Fibroblast of mammary gland (primary cell): ENCODE results near the gene IL17A.

Experiments
- DNase-seq: peaks from one replicate; pipeline ENCODE4 v3.0.0-alpha.2; 2010; ENCODE audit warnings: low read depth
- H3K4me3 ChIP-seq: 2 replicates; pipeline ENCODE4 v1.5.1; 2011; ENCODE audit warnings: low read depth, mild to moderate bottlenecking, low read length, moderate library complexity; ENCODE audit not compliant: control insufficient read depth
- CTCF ChIP-seq: conservative IDR thresholded peaks from 2 replicates; pipeline ENCODE4 v1.5.1; 2011; ENCODE audit warnings: low read depth, low read length, inconsistent platforms; ENCODE audit not compliant: control insufficient read depth, insufficient read depth

Gene IL17A

GRCh38 chr6:52230685-52231084 lies 44.5 kb downstream of the IL17A start:
- H3K4me3 ChIP-seq: no peak overlapping the region
- peak; percentile 29 for DNase-seq
- no peak for TF ChIP-seq CTCF

DNA sequence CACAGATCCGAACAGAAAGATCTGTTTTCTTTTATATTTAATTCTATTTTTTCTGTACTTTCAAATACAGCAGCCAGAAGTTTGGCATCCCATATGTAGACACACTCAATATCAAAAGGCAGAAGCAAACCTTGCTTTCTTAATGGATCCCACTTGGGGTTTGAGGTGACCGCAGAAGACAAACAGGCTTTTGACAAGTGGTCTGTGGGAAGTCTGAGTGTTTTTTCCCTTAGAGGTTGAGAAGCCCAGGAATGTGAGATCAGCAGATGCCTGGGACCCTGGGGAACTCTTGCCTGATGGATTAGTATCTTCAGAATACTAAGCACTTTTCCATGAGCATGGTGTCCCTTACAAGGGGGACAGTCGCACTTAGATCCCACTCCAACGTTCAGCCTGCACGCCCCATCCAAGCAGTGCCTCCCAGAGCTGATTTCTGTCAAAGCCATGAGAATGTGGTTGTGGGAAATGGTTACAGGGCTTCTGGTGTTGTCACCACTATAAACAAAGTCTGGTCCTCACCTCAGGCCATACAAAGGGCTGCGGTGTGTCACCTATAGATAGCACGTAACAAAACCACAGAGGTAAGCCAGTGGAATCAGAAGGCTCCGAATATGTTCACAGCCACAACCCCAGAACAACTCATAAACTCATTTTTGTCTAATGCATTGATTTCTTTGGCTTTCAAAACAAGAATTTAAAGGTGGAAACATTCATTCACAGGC lies 45.4 kb downstream of the IL17A start:
- TF ChIP-seq CTCF: no peak
- no peak overlapping the region for H3K4me3 ChIP-seq
- no peak for DNase-seq

- TF ChIP-seq CTCF: no peak
- no peak for DNase-seq
- H3K4me3 ChIP-seq: no peak overlapping the region
Observed at GRCh38 chr6:52233005-52233404, 46.8 kb downstream of the IL17A start.

- H3K4me3 ChIP-seq: no peak overlapping the region
- peak; percentile 62 for TF ChIP-seq CTCF
- peak; percentile 86 for DNase-seq
Observed at GRCh38 chr6:52233975-52234823, 48.0 kb downstream of the IL17A start.
